ENCODE results near the gene CNTNAP2.

The CNTNAP2 gene

GRCh38 chr7:147296201-147296600 lies 1179.6 kb downstream of the CNTNAP2 start:
- DNase-seq, result no peak

GRCh38 chr7:147296986-147297385 lies 1180.4 kb downstream of the CNTNAP2 start:
- no peak for DNase-seq

- DNase-seq, result no peak
Observed at GRCh38 chr7:147298611-147299043, 1182.0 kb downstream of the CNTNAP2 start.

- DNase-seq, result no peak
Observed at GRCh38 chr7:147300293-147300692, 1183.7 kb downstream of the CNTNAP2 start.

GRCh38 chr7:147304376-147304775 lies 1187.8 kb downstream of the CNTNAP2 start:
- no peak for DNase-seq

GRCh38 chr7:147305827-147306226 lies 1189.2 kb downstream of the CNTNAP2 start:
- no peak for DNase-seq

GRCh38 chr7:147308539-147308938 lies 1191.9 kb downstream of the CNTNAP2 start:
- no peak for DNase-seq

GRCh38 chr7:147311336-147311735 lies 1194.7 kb downstream of the CNTNAP2 start:
- DNase-seq, result no peak

- no peak for DNase-seq
Observed at GRCh38 chr7:147321504-147321903, 1204.9 kb downstream of the CNTNAP2 start.

GRCh38 chr7:147332988-147333387 lies 1216.4 kb downstream of the CNTNAP2 start:
- DNase-seq, result no peak

GRCh38 chr7:147363101-147363500 lies 1246.5 kb downstream of the CNTNAP2 start:
- DNase-seq, result no peak

- DNase-seq, result no peak
Observed at GRCh38 chr7:147376192-147376591, 1259.6 kb downstream of the CNTNAP2 start.

GRCh38 chr7:147380926-147381325 lies 1264.3 kb downstream of the CNTNAP2 start:
- DNase-seq, result no peak

- DNase-seq, result no peak
Observed at GRCh38 chr7:147394329-147394728, 1277.7 kb downstream of the CNTNAP2 start.

- no peak for DNase-seq
Observed at GRCh38 chr7:147400221-147400689, 1283.7 kb downstream of the CNTNAP2 start.

GRCh38 chr7:147400925-147401324 lies 1284.3 kb downstream of the CNTNAP2 start:
- no peak for DNase-seq

GRCh38 chr7:147405621-147406020 lies 1289.0 kb downstream of the CNTNAP2 start:
- DNase-seq, result no peak

GRCh38 chr7:147406521-147407135 lies 1290.0 kb downstream of the CNTNAP2 start:
- no peak for DNase-seq

- DNase-seq, result no peak
Observed at GRCh38 chr7:147411096-147411495, 1294.5 kb downstream of the CNTNAP2 start.

GRCh38 chr7:147412109-147412508 lies 1295.5 kb downstream of the CNTNAP2 start:
- no peak for DNase-seq

GRCh38 chr7:147412782-147413556 lies 1296.4 kb downstream of the CNTNAP2 start:
- DNase-seq, result no peak

- no peak for DNase-seq
Observed at GRCh38 chr7:147413557-147413870, 1296.9 kb downstream of the CNTNAP2 start.

- no peak for DNase-seq
Observed at GRCh38 chr7:147415991-147416390, 1299.4 kb downstream of the CNTNAP2 start.

GRCh38 chr7:147418966-147419365 lies 1302.4 kb downstream of the CNTNAP2 start:
- DNase-seq, result no peak

GRCh38 chr7:147423875-147424274 lies 1307.3 kb downstream of the CNTNAP2 start:
- DNase-seq, result no peak
